AG09319 (cell line): ENCODE measurements around the gene ARPC3.

Source experiments
- DNase-seq: peaks from one replicate; pipeline ENCODE4 v3.0.0-alpha.2; 2010; ENCODE audit warnings: low read depth; ENCODE audit errors: extremely low read depth
- CTCF ChIP-seq: IDR thresholded peaks from 2 replicates; pipeline ENCODE4 v1.5.1; 2011; ENCODE audit warnings: low read depth, mild to moderate bottlenecking, inconsistent platforms, low read length, moderate library complexity

The ARPC3 gene

DNA sequence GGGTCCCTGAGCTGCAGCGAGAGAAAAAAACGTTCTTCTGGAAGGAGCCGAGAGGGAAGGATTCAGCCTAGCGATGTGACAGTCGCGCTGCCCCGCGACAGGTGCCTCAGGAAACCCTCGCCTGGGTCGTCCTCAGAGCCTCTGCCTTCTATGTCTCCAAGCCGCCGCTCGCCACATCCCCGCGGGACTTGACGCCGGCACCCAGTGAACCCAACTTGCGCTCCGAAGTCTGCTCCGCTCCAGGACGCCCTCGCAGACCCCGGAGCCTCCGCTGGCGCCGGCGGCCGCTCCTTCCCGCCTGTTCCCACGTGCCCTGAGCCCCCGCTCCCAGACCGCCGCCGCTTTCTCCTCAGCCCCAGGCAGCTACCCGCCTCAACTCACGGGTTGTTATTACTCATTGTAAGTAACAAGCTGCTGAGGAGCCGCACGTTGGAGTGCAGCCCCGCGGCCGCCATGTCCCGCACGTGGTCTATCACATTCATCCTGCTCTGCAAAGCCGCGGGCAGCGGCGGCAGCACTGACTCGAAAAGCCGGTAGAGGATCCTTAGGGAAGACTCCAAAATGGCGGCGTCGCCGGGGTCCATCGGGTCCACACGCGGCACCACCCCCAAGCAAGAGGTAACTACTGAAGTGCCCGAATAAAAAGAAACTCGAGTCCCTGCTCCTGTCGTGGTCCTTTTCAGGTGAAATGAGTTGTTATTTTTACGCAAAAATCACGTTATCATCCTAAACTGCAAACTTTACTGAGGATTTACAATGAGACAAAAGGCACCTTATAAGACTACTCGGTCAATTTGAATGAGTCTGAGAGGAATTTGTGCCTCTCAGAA is 46.8 kb downstream of the ARPC3 start, which contains the start of gene ANAPC7:
Gene ANAPC7 (minus strand): TSS at position 563 of the 830 bp plus-strand sequence. CDS start 81 bp downstream, at position 482.
- DNase-seq: peak; percentile 77
- peak; percentile 21 for TF ChIP-seq CTCF
